ENCODE data around the gene ZC3H12C. TPM values are rescaled to one million over a fixed set of nuclear protein-coding genes. Genes with fewer than 3 reads are reported as not detected.

The ZC3H12C gene
- total and polyA plus RNA-seq, 10 of the 15 experiments (the other 5 are each of a cell fraction or from before 2014, with no cell fraction given), result 0.31 to 31.0 (median 3.7) TPM

DNA sequence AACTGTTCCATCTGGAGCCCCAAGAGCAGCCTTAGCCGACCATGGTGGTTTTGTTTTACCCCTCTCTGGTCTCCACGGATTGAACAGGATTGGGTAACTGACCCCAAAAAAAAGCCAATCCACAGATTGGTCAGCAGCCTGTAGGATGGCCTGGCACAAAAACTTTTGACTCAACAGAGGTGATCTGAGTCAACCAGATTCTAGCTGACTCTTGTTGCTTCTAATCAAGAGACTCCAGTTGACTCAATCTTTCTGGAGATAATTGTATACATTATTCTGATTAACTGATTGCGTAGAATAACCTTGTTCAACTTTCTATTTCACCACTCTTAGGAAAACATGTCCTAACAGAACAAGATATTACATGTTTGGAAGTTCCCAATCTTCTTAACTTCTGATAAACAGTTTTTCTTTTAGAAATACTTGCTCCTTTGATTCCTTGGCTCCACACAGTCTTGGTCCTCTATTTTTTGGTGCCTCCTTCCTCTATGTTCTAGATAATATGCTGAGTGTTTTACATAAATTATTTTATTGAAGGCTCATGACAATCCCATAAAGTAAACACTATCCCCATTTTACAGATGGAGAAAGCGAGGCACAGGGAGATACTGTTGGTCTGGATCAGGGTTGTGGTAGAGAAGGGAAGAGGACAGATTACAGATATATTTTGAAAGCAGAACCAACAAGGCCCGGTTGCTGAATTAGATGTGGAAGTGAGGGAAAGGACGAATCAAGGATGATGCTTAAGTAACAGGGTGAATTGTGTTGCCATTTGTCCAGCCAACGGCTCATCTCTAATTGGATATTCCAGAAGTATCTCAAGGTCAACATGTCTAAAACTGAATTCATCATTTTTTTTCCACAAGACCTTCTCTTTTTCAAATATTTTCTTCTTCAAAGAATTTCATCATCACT lies 11.5 kb upstream of the ZC3H12C start:
- DNase-seq (ENCODE audit: low read depth, low spot score), result no peak
- FAIRE-seq, result no peak
- H4K20me1 ChIP-seq (ENCODE audit: control insufficient read depth, insufficient read depth), result no peaks in the 10 kb centered on the region
- no peak overlapping the region for H3K4me2 ChIP-seq (ENCODE audit: control insufficient read depth, insufficient read depth)
- no peaks in the 10 kb centered on the region for H3K27me3 ChIP-seq (replicated peaks in 1 of 2; ENCODE audit: control insufficient read depth in 2 of 2, insufficient read depth in 2 of 2, low read length in 1 of 2)
- no TSS peak for BruUV-seq (replicated peaks)
- RAD21 ChIA-PET (ENCODE audit: unreplicated experiment), result interaction anchor here (0.7 to 1.7 kb wide), 3 partner anchors 54 to 142 kb away, joined by 3 to 6 read pairs (median 3); no protein-coding TSS in a partner anchor
- peaks cover 9% of the 10 kb centered on the region for H3K4me1 ChIP-seq (ENCODE audit: control insufficient read depth, insufficient read depth, low read length)
- no peak overlapping the region for H3K9ac ChIP-seq (ENCODE audit: control insufficient read depth, insufficient read depth, low read length)
- no peaks in the 10 kb centered on the region for H3K79me2 ChIP-seq (ENCODE audit: control insufficient read depth, insufficient read depth, low read length)
- SMC1A ChIA-PET (ENCODE audit: uncharacterized antibody, unreplicated experiment), result interaction anchor here (1.2 to 3.1 kb wide), 4 partner anchors 53 to 135 kb away, joined by 3 to 19 read pairs (median 4); no protein-coding TSS in a partner anchor
- in situ Hi-C loops (cut with MboI), result loop anchor here (5.0 kb wide), 1 partner anchor 129 kb away; no protein-coding TSS in a partner anchor
- H3K36me3 ChIP-seq (ENCODE audit: control insufficient read depth in 2 of 2, insufficient read depth in 2 of 2, low read length in 1 of 2), result no peaks in the 10 kb centered on the region
- intact Hi-C loops (cut with micrococcal nuclease; ENCODE audit: unreplicated experiment), result no loop called here
- peaks cover 11% of the 10 kb centered on the region; the same call in 2 of the 3 replicates for H3K9me3 ChIP-seq (replicated peaks; ENCODE audit: control insufficient read depth, insufficient read depth, low read length)
- H3K4me3 ChIP-seq, result no peak overlapping the region
- no peak overlapping the region for H3K27ac ChIP-seq (ENCODE audit: control insufficient read depth, insufficient read depth)
- 34% methylated on average over 7 of the region's 7 CpGs for WGBS (ENCODE audit: insufficient coverage, insufficient replicate concordance, low lambda C conversion rate, missing lambda C conversion rate)
- no peak overlapping the region for H2AFZ ChIP-seq (ENCODE audit: control insufficient read depth, low read depth, low read length)
- CTCF ChIA-PET, result interaction anchor here (0.7 kb wide), 1 partner anchor 46 kb away, joined by 3 read pairs; no protein-coding TSS in a partner anchor
- ATAC-seq, result peak; percentile 21
- POLR2A ChIA-PET, result interaction anchor here (1.4 to 1.5 kb wide), 2 partner anchors 16 to 55 kb away, joined by 3 to 5 read pairs; no protein-coding TSS in a partner anchor
- TF ChIP-seq, protein P1, sequence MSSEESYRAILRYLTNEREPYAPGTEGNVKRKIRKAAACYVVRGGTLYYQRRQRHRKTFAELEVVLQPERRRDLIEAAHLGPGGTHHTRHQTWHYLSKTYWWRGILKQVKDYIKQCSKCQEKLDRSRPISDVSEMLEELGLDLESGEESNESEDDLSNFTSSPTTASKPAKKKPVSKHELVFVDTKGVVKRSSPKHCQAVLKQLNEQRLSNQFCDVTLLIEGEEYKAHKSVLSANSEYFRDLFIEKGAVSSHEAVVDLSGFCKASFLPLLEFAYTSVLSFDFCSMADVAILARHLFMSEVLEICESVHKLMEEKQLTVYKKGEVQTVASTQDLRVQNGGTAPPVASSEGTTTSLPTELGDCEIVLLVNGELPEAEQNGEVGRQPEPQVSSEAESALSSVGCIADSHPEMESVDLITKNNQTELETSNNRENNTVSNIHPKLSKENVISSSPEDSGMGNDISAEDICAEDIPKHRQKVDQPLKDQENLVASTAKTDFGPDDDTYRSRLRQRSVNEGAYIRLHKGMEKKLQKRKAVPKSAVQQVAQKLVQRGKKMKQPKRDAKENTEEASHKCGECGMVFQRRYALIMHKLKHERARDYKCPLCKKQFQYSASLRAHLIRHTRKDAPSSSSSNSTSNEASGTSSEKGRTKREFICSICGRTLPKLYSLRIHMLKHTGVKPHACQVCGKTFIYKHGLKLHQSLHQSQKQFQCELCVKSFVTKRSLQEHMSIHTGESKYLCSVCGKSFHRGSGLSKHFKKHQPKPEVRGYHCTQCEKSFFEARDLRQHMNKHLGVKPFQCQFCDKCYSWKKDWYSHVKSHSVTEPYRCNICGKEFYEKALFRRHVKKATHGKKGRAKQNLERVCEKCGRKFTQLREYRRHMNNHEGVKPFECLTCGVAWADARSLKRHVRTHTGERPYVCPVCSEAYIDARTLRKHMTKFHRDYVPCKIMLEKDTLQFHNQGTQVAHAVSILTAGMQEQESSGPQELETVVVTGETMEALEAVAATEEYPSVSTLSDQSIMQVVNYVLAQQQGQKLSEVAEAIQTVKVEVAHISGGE (CRISPR knock-in tag; IDR thresholded peaks at IDR 0.05), result no peak
- peak; percentile 14; the same call in 1 of the 2 replicates for TF ChIP-seq RUNX3 (IDR thresholded peaks at IDR 0.05; ENCODE audit: low read length)
- TF ChIP-seq IKZF1 (conservative IDR thresholded peaks at IDR 0.05), result no peak
- TF ChIP-seq, protein P2, sequence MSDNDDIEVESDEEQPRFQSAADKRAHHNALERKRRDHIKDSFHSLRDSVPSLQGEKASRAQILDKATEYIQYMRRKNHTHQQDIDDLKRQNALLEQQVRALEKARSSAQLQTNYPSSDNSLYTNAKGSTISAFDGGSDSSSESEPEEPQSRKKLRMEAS (IDR thresholded peaks at IDR 0.05; ENCODE audit: low read depth, low read length), result no peak
- TF ChIP-seq ZNF274 (IDR thresholded peaks at IDR 0.05; ENCODE audit: insufficient read depth, insufficient read length), result no peak
- no peak for TF ChIP-seq BMI1 (IDR thresholded peaks at IDR 0.05; ENCODE audit: borderline replicate concordance)
- peak; percentile 46; the same call in 1 of the 2 replicates for TF ChIP-seq BCL11A (IDR thresholded peaks at IDR 0.05; ENCODE audit: low read depth, low read length)
- no peak for TF ChIP-seq NR2C2 (IDR thresholded peaks at IDR 0.05; ENCODE audit: borderline replicate concordance, control insufficient read depth, insufficient read length, low read depth)
- TF ChIP-seq EZH2 (IDR thresholded peaks at IDR 0.05; ENCODE audit: borderline replicate concordance, control insufficient read depth, low read depth, low read length), result no peak
- TF ChIP-seq, protein P3, sequence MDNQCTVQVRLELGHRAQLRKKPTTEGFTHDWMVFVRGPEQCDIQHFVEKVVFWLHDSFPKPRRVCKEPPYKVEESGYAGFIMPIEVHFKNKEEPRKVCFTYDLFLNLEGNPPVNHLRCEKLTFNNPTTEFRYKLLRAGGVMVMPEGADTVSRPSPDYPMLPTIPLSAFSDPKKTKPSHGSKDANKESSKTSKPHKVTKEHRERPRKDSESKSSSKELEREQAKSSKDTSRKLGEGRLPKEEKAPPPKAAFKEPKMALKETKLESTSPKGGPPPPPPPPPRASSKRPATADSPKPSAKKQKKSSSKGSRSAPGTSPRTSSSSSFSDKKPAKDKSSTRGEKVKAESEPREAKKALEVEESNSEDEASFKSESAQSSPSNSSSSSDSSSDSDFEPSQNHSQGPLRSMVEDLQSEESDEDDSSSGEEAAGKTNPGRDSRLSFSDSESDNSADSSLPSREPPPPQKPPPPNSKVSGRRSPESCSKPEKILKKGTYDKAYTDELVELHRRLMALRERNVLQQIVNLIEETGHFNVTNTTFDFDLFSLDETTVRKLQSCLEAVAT (IDR thresholded peaks at IDR 0.05), result no peak
- TF ChIP-seq, protein P4, sequence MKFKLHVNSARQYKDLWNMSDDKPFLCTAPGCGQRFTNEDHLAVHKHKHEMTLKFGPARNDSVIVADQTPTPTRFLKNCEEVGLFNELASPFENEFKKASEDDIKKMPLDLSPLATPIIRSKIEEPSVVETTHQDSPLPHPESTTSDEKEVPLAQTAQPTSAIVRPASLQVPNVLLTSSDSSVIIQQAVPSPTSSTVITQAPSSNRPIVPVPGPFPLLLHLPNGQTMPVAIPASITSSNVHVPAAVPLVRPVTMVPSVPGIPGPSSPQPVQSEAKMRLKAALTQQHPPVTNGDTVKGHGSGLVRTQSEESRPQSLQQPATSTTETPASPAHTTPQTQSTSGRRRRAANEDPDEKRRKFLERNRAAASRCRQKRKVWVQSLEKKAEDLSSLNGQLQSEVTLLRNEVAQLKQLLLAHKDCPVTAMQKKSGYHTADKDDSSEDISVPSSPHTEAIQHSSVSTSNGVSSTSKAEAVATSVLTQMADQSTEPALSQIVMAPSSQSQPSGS (IDR thresholded peaks at IDR 0.05; ENCODE audit: low read length), result 0 out of 2 replicates have a peak, but pooled peaks have one; percentile 39
- TF ChIP-seq, protein P5, sequence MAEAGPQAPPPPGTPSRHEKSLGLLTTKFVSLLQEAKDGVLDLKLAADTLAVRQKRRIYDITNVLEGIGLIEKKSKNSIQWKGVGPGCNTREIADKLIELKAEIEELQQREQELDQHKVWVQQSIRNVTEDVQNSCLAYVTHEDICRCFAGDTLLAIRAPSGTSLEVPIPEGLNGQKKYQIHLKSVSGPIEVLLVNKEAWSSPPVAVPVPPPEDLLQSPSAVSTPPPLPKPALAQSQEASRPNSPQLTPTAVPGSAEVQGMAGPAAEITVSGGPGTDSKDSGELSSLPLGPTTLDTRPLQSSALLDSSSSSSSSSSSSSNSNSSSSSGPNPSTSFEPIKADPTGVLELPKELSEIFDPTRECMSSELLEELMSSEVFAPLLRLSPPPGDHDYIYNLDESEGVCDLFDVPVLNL (IDR thresholded peaks at IDR 0.05; ENCODE audit: low read depth, low read length), result no peak
